Measurements from ENCODE around the gene CCNL1.
A peak's percentile ranks its signal among the peaks of the same experiment; 100 is the strongest.

The CCNL1 gene

DNA sequence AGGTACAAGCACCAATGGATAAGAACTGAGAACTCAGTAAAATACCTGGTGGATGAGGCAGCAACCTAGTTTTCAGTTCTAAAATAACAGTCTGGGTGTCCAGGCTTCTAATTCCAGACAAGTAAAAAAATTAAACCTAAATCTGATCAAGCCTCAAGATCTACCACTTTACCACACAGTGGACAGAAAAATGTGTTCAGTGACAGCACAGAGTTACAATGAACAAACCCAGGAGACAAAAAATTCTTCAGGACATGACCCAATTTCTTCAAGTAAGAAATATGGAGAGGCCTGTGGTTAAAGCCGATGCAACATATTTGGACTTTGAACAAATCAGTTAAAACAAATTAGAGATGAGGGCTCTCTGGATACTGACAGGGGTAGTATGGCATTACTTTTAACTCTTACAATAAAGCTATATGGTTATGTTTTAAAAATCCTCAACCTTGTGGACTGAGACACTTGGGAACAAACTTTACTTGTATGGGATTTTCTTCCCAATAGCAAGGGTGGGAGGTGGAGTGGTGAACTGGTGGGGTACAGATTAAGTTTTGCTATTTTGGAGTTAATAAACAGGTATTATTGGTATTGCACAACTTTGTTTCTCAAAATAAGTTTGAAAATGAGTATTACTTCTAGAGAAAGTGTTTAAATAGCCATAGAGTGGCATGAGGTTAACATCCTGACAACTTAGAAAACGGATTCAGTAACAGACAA, 14.2 kb downstream of the CCNL1 start:
- DNase-seq (ENCODE audit: low spot score), result peak; percentile 33

DNA sequence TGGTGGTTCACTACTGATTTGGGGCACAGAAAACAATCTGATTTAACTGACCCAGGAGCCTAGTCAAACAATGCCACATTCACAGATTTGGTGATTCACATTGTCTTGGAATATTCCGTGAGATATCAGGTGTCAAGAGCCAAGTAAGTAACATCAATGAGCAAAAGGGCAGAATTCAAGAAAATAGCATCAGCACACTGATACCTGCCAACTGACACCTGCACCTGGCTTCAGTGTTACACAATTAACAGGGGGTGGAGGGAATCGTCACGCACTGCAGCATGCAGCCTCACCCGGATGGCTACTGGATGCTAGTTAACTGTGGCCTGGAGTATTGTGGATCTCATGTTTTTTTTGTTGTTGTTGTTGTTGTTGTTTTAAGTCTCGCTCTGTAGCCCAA, 17.6 kb downstream of the CCNL1 start:
- DNase-seq (ENCODE audit: low spot score), result no peak

DNA sequence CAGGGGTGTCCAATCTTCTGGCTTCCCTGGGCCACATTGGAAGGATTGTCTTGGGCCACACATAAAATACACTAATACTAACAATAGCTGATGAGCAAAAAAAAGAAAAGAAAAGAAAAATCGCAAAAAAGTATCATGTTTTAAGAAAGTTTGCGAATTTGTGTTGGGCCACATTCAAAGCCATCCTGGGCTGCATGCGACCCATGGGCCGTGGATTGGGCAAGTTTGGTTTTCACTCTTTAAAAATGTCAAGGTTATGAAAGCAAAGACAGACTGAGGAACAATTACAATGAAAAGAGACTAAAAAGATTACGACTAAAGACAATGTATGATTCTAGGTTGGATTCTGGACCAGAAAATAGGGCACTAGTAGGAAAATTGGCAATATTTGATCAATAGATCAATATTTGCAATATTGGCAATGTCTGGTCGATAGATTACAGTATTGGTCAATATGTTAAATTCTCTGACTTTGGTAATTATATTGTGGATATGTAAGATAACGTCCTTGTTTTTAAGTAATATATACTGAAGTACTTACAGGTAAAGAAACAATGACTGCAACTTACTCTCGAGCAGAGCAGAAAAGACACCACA, 19.9 kb downstream of the CCNL1 start:
- no peak for DNase-seq (ENCODE audit: low spot score)

DNA sequence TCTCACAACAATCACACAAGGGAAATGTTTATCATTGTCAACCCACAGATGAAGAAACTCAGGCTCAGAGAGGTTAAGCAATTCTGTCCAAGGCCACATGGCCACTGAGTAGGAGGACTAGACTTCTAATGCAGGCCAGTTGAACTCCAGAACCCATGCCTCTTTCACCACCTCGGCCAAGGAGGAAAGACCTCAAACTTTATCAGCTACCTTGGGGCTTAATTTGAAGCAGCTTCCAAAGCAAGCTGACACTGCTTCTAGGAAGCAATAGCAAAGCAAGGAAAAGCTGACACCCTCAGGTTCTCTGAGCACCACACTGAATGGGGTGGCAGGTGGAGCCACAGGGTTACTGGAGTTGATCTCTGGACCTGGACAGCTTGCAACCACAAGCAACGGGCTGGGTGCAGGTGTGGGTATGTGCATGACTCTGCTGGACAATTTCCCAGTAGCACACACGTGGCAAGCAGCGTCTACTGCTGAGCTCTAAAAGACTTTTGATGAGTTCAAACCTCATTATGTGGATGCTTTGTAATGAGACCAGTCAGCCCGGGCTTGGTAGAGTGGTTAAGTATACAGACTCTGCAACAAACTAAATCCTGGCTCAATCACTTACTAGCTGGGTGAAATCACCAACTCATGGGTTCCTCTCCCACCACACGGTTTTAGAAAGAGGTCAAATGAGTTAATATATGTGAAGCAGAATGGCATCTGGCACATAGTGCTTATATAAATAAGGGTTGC, 23.1 kb downstream of the CCNL1 start:
- DNase-seq (ENCODE audit: low spot score), result no peak

DNA sequence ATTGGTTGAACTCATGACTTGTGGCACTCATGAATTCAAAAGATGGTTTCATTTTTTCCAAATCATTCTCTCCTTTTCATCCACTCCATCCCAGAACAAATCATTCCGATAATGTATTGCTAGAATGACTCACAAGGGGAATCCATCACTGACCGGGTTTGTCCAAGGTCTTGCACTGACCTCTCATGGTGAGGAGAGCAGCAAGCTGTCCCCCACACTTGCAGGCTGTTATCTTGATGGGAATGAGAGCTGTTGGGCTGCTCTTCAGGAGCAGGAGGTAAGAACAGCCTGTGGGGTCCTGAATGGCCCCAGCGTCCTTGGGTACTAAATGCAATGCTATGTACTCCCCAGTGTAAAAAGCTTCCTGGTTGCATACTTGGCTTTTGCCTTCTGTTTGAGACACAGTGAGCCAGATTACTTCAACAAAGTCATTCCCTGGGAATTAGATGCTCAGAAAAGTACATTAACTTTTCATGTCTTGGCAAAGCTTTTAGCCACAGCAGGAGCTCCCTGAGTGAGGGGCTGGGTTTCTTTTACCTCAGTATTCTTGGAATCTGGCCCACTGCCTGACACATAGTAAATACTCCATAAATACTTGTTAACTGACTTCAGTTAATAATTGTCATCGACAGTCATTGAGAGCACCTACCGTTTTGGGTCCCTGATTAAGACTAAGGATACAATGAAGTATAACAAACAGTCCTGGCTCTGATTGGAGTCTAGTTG, 24.1 kb downstream of the CCNL1 start:
- no peak for DNase-seq (ENCODE audit: low spot score)

DNA sequence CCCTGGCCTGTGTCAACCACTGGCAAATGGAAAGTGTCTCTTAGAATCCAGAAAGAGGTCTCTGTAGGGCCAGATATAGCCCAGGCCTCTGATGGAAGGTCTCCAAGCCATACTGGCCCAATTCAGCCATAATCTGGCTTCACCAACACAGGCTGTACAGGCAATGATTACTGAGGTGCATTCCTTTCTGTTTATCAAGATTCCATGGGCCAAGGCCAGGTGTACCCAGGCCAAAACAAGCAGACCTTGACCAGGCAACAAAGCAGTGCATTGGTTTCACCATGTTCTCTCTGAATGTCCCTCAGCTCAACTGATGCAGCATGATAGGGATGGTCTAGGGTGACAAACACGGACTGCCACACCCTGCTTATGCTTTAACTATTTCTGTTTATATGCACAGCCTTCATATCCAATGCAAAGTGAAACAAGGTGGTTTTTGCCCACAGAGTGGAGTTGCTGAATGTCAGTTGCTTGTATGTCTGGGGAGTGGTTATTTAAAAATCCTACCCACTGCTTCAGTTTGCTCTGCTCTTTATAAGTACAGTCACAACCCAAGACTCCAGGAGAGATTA, 25.2 kb downstream of the CCNL1 start:
- DNase-seq (ENCODE audit: low spot score), result no peak

DNA sequence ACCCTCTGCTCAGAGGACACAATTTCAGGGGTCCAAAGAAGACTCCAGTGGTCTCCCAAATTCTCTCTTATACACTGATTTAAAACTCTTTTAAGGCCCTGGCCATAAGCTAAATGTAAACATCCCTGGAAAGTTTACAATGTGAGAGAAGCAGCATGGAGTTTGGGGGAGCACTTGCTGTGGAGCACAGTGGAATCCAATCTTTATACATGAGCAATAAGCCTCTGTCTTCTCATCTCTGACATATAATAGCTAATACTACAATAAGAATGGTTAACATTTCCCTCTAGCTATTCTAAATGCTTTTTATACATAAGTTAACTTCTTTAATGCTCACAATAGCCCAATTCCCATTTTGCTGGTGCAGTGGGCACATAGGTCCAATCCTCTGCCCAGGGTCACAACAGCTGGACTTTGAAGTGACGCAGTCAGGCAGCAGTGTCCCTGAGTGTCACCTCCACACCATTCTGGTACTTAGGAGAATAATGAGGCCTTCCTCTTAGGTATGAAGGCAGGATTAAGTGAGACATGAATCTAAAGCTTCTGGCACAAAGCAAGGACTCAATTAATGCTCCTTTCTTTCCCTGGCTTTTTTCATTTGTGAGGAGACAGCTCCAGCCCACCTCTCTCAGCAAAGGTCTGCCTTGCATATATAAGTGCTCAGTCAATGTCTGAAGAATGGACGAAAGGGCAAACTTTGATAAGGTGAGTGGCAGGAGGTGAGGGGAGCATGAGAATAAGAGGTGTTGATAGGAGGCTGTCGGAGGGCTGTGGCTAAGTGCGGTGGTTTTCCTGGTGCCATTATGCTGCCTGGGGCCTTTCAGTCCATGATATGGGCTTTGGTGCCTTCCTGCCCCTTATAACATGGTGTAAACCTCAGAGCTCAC, 26.3 kb downstream of the CCNL1 start:
- no peak for DNase-seq (ENCODE audit: low spot score)

DNA sequence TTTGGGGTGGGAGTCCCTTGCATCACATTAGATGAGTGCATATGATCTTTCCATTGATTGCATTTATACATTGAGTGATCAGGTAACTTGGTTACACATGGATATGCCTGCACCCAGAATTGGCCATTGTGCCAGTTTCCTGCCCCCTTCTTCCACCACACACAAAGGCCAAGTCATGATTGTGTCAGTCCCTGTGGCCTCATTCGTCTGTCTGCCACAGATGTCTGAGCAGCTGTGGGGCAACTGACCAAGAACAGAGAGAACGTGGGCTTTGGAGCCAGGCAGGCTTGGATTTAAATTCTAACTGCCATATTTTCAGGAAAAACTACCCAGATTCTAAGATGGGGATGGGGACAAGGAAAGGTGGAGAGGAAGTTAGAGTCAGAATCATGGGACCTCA, 27.0 kb downstream of the CCNL1 start:
- DNase-seq (ENCODE audit: low spot score), result no peak

DNA sequence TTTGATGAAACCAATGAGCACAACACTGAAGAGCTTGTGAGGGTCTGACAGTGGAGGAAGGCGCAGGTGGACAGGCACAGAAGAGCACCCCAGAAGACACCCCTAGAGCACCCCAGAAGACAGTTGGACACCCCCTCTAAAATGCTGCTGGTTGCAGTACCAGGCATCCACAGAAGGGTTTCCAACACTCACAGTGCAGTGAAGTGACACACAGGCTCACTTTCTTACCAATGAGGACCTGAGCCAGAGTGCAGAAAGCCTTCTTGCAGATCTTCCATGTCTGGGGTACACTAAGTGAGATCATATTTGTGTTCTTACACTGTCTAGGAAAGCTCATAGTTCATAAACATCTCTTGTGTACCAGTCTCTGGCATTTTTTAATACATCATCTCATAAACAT, 27.6 kb downstream of the CCNL1 start:
- DNase-seq (ENCODE audit: low spot score), result no peak

DNA sequence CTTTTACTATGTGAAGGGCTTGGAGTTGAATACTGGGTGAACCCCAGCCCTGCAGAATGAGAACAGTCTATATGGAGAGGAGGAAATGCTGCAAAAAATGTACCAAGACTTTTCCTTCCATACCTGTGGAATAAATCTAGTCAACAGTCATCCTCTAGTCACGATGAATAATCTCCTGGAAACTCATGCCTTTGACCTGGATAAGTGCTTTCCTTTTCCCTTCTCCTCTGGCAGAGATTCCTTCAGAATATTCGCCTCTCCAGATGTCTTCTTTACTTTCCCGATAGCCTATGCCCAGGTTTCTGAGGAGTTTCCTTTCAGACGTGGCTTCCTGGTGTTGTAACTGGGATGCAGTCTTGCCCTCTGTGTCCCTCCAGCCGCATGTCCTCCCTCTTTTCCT, 28.1 kb downstream of the CCNL1 start:
- DNase-seq (ENCODE audit: low spot score), result no peak

DNA sequence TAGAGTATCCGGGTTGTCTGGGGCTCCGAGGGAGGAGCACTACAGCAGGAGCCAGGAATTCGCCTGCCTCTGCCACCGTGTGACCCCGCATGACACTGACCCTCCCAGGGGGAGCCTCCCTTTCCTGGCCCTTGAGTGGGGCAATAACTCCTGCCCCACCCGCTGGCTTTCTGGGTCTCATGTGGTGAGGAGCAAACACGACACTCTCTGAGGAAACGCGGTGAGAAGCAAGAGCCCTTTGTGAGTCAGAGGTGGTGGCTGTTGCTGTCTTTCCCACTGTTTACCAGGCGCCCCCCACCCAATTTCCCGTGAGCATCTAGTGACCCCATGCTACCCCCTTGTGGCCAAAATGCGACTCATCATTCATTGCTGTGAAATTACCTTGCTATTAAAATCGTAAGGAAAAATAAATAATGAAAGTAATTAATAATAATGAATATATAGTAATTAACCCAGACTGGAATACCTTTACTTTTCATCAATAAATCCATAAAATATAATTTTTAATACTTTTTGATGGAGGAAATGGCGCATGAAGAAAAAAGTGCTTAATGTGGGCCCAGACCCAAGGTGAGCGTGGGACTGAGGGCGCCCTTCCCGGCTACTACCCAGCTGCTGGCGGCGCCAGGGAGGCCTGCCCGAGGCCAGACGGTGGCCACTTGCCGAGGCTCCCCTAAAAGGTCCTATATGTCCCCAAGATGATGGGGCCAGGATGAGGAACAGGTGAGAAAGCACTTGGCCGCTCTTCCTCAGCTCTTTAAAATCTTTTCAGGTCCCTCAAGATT, 29.3 kb downstream of the CCNL1 start:
- peak; percentile 35 for DNase-seq (ENCODE audit: low spot score)

DNA sequence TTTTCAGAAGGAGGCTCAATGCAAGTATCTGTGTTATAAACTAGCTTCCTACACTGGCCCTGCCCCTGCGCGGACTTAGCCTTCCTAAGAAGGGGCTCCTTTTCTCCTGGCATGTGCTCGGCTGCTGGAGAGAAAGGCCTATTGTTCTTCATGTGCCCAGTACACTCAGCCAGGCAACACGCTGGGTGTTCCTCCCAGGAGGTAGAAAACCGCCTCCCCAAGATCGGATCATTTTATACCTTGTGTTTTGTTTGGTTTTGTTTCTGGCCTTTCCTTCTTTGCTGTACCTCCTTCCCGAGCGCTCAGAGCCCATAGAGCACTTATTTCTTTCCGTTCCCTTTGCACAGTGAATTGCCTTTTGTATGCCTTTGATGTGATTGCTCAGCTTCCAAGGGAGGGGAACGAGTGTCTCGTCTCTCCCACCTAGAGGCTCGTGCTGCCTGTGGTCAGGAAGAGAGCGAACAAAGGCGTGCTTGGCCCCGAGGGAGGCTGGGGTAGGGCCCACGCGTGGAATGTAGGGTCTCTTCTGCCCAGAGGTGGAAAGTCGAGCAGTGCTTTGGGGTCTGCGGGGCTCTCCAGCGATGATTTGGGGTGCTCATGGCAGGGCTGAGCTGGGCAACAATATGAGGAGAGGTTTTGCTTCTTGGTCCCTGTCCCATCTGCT, 30.0 kb downstream of the CCNL1 start:
- peak; percentile 27 for DNase-seq (ENCODE audit: low spot score)

DNA sequence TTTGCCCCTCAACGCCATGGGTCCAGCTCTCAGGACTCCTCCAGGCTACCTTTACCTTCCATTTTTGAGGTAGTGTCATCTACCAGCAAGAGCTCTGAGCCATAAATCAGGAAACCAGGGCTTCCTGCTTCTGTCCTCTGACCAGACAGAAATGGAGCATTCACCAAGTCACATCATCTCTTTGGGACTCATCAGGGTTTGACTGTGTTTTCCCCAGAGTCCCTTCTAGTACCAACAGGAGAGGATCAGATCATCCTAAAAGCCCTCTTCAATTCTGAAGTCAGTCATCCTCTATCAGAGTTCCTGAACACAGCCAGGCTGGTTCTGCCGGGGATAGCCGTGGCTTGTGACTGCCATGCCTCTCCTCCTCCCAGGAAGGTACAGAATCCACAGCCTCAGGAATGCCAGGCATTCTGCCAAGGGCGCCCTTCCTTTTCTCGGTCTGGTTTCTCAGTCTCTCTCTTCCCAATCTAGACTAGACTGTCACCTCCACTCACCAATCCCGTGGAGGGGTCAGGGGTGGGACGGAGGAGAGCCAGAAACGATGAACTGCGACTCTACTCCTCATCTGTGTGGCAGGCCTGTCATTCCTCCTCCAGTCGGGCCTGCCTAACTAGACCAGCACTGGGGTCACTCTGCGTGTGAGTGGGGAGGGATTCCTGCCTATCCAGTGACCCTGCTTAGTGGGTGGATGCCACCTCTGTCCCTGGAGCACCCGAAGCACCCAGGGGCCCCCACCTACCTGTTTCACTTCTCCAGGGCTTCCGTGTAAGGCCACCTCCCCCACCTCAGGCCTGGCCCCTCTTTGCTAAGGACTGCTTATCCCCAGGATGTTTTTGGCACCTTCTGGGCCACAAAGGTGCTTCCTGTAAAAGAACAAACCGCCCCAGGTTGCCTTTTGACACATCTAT, 30.9 kb downstream of the CCNL1 start:
- DNase-seq (ENCODE audit: low spot score), result no peak

DNA sequence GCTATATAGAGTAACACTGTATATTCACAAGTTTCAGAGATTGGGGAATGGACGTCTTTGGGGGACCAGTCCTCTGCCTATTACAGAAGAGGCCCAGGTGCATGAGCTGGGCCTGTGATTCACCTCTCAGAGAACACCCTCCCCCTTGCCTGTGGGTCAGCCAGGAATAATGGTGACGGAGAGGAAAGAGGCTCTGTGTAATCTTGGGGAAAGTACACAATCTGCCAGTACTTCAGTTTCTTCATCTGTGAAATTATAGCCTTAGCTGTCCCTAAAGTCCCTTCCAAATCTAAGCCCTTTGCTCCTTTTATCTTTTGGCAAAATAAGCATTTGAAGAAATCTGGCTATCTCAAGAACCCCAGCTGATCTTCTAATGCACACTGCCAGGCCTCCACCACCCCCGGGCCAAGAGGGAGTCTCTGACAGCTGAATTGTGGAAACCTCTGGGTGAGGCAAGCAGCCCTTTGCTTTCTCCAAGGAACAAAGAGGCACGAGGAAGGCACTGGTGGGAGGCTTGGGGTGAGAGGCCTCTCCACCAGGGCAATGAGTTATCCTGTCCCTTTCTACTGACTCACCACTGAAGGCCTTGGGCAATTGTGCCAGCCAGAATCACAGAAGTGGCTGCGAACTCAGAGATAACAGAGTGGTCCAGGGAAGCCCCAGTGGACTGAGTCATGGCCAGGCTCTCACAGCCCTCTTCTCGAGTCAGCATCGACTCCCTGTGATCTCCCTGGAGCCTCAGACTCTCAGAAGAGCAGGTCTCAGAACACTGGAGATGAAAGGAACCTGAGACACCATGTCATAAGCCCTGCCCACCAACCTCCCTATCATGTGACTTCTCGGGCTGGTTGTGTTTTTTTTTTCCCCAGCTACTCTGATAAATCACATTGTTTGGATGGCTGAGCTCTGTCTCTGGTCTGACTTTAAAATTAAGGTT, 31.8 kb downstream of the CCNL1 start:
- no peak for DNase-seq (ENCODE audit: low spot score)

DNA sequence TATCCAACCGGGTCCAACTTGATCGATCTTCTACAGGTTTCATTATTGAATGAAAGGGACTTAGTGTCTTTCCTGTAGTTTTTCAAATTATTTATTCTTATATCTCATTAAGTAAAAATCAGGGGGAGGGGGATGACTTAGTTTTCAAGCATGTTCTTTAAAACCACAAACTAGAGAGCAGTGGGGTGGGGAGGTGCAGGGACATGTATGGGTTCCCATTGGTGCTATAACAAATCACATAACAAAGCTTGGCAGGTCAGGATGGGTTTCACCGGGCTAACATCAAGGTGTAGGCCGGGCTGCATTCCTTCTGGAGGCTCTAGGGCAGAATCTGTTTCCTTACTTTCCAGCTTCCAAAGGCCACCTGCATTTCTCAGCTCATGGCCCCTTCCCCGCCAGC, 32.7 kb downstream of the CCNL1 start:
- DNase-seq (ENCODE audit: low spot score), result no peak

DNA sequence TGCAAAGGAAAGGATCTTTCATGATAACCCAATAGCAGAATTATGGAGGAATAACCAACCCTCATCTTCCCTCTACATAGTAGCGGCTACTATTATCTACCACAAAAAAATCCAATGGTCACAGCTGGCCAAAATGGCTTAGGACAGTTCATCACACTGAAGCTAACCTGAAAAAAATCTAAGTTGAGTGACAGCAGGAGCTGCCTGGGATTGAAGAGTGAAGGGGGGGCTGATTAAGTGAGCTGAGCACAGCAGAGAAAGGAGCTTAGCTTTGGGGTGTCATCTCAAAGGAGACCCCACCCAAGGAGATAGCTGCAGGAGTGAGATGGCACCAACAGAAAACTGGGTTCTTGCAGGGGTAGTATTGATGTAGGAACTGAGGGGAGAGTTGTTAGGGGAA, 33.6 kb downstream of the CCNL1 start:
- no peak for DNase-seq (ENCODE audit: low spot score)

DNA sequence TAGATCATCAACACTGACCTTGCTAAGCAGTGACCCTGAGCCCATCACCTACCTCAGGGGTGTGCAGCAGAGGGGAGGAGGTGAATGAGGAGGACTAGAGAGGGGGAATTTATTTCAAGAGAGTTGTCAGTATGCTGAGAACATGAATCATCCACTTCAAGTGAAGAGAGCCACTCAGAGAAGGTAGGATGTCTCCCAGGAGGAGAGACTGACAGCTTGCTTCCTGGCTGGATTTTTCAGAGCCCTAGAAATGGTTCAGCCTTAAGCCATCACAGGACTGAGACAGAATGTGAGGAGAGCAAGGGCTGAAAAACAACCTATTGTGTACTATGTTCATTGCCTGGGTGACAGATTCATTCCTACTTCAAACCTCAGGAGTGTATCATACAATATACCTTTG, 34.8 kb downstream of the CCNL1 start:
- DNase-seq (ENCODE audit: low spot score), result no peak

DNA sequence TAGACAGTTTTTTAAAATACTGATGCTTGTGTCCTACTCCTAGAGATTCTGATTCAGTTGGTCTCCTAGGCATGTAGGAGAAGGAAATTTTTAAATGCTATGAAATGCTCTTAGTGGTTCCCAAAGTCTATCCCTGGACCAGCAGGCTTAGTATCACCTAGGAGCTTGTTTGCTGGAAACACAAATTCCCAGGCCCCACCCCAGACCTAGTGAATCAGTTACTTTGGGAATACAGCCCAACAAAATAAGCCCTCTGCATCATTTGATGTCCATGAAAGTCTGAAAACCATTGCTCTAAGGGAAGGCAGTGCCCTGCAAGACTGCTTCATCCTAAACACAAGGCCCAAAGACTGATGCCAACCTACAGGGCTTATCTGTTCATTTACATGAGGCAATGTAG, 36.3 kb downstream of the CCNL1 start:
- DNase-seq (ENCODE audit: low spot score), result no peak

All from cerebellar cortex (tissue), 1 donor.